Measurements from ENCODE around the gene HMCN2.
"Not testable (repeated sequence)": the region's sequence is repeated elsewhere in the genome, so short reads cannot be mapped to it uniquely, and the experiment has no call there.

GRCh38 chr9:130258137-130258536, 7.4 kb upstream of the HMCN2 start:
- not testable (repeated sequence) for TF ChIP-seq CTCF, POLR2A (IDR thresholded peaks at IDR 0.05)
